Mammary epithelial cell (primary cell): ENCODE measurements around the gene C11orf54.

Experiments used
- EZH2 ChIP-seq: IDR thresholded peaks from 2 replicates; pipeline ENCODE4 v1.6.1; 2012; ENCODE audit warnings: low read length, inconsistent platforms, borderline replicate concordance
- TF ChIP-seq, protein P1 (sequence below), 2 donors: IDR thresholded peaks in 1 of 2; conservative IDR thresholded peaks in 1 of 2; 2 replicates each; pipeline ENCODE4 v1.5.1; 2011 to 2012; ENCODE audit warnings: inconsistent platforms in 2 of 2, low read length in 2 of 2, mild to moderate bottlenecking in 2 of 2, control low read depth in 1 of 2, low read depth in 1 of 2; ENCODE audit not compliant: insufficient read depth in 1 of 2; ENCODE audit errors: extremely low read depth in 1 of 2

DNA sequence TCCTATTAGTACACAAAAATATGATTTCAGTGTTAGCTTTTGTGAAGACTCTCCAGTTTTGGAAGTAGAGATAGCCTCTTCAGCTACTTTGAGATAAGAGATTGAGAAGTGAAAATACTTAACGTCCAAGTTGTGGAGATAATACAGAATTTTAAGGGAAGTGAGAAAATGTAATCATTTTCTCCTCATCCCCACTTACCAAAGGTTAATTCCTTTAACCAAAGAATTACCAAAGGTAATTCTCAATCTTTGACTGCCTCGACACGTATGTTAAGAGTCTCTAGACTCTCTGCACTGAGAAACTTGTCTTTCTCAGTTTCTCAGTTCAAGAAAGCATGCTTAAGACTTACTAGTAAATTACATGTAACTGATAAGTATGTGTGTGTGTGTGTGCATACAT is 15.3 kb downstream of the C11orf54 start:
- TF ChIP-seq, protein P1, sequence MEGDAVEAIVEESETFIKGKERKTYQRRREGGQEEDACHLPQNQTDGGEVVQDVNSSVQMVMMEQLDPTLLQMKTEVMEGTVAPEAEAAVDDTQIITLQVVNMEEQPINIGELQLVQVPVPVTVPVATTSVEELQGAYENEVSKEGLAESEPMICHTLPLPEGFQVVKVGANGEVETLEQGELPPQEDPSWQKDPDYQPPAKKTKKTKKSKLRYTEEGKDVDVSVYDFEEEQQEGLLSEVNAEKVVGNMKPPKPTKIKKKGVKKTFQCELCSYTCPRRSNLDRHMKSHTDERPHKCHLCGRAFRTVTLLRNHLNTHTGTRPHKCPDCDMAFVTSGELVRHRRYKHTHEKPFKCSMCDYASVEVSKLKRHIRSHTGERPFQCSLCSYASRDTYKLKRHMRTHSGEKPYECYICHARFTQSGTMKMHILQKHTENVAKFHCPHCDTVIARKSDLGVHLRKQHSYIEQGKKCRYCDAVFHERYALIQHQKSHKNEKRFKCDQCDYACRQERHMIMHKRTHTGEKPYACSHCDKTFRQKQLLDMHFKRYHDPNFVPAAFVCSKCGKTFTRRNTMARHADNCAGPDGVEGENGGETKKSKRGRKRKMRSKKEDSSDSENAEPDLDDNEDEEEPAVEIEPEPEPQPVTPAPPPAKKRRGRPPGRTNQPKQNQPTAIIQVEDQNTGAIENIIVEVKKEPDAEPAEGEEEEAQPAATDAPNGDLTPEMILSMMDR (conservative IDR thresholded peaks at IDR 0.05 in 1 of 2, IDR thresholded peaks at IDR 0.05 in 1 of 2; ENCODE audit: extremely low read depth in 1 of 2, insufficient read depth in 1 of 2, low read depth in 1 of 2, low read length in 2 of 2) = no peak
- no peak for TF ChIP-seq EZH2
